Activated CD4-positive, CD25-positive, alpha-beta regulatory T cell treated with anti-CD3 and anti-CD28 coated beads, Interleukin-2, amount 50 U/mL, for 16 hours (primary cell): Measurements from ENCODE around the gene PPP2R5C.

ENCODE experiments used
- DNase-seq: peaks from one replicate; pipeline ENCODE4 v3.0.0-alpha.2; 2020; ENCODE audit warnings: low read depth, low spot score

The PPP2R5C gene

GRCh38 chr14:101947577-101947903 lies 186.0 kb downstream of the PPP2R5C start:
- DNase-seq: no peak

DNA sequence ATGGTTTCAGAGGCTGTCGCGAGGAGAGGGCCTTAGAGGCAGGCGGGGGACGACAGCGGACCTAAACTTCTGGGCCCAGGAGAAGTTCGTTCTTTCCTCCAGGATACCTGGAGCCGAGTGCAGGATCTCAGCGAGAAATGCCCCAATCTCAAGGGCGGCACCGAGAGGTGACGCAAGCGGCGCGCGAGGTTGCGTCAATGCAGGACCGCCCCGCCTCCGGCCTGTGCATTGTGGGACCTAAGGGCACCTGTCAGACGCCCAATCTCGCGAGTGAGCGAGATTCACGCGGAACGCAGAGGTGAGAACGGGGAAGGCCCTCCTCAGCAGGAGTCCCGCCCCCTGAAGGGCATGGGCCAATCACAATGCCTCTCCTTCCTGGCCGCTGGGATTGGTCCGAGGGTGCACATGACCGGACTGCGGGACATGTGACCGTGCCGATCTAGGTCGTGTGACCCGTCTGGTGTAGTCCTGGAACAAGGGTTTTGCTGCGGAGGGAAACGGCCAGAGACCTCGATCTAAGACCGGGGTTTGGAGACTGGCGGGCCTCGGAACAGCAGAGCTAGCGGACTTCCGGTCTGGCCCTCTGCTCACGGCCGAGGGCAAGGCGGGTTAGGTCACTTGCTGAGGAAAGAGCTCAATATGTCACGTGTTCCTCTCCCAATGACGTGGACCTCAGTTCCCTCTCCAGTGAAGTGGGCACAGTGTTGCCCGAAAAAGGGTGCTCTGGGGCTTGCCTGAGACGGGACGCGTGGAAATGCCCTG lies 186.6 kb downstream of the PPP2R5C start:
- peak; percentile 99 for DNase-seq

- no peak for DNase-seq
Observed at GRCh38 chr14:101948666-101949216, 187.2 kb downstream of the PPP2R5C start.

DNA sequence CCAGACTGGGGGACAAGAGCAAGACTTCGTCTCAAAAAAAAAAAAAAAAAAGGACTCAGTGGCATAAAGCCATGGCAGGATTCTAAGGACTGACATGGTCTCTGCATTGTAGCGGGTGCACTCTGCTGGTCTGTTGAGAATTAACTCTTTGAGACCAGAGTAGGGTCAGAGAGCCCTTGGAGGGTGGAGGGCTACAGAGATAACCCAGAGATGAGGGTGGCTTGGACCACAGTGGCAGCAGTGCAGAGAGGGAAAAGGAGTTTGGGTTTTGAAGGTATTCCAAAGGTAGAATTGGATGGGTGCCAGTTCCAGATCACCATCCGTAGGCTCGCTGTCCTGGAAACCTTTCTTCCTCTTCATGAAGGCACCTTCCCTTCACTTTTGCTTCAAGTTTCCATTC lies 188.6 kb downstream of the PPP2R5C start:
- DNase-seq: no peak

DNA sequence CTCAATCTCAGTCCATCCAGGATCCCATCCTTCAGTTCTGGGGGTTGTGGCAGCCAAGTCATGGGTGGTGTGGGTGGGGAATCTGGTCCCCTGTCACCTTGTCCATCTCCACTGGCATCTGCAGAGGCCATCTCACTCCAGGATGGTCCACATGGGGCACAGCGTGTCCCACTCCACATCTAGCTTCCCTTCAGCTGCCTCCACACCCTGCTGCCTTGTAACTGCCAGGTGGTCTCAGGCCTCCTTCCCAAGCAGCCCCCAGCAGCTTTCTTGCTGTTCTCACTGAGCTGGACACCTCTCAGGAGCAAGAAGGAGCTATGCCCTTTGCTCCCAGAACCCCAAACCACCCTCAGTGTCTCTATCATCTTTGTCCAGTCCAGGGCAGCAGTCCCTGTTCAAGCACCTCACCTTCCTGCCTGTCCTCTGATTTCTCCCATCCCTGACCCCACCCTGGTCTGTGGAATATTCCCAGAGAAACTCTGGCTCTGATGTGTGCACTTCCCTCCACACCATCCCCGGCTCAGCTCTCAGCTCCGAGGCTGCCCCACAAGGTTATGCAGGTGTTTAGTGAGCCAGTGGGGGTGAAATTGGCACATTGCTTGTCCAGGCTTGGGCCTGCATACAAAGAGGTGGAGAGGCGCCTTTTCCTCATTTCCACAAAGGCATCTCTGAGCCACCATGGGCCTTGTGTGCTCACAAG lies 189.2 kb downstream of the PPP2R5C start:
- no peak for DNase-seq

DNA sequence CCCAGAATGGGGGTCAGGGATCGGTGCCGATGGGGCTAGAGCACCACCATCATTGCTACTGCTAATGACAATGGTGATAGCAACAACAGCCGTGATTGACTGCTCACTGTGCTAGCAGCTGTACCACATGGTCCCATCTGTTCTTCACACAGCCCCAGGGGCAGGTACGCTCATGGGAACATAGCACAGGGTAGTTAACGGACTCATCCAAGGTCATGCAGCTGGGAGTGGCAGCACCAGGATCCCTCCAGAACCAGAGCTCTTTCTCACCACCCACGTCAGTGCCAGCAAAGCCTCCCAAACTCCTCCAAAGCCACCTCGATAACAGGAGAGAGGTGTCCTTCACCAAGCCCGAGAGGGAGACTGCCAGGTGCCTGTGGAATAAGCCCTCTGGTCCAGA lies 191.6 kb downstream of the PPP2R5C start:
- no peak for DNase-seq

GRCh38 chr14:101954501-101954900 lies 193.0 kb downstream of the PPP2R5C start:
- DNase-seq: no peak

DNA sequence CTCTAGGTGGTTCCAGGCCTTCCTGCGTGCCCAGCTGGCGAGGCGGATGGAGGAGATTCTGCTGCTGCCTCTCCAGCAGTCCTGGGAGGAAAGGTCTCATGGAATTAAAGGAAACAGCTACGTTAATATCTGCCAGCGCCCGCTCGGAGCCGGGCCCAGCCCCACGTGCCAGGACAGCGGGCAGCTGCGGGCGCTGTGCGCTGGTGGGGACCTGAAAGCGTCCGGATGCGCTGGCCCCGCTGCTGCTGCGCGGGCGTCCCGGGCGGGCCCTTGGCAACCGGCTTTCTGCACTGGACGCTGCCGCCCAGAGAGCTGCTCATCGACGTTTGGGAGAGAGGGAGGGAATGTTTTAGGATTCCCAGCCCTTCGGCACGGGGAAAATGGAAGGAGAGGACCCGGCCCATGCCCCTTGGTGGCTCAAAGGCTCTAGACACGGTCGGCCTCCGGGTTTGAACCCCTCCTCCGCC lies 194.2 kb downstream of the PPP2R5C start:
- DNase-seq: no peak

GRCh38 chr14:101956179-101956885 lies 194.8 kb downstream of the PPP2R5C start:
- DNase-seq: no peak

- no peak for DNase-seq
Observed at GRCh38 chr14:101957406-101958234, 196.1 kb downstream of the PPP2R5C start.

DNA sequence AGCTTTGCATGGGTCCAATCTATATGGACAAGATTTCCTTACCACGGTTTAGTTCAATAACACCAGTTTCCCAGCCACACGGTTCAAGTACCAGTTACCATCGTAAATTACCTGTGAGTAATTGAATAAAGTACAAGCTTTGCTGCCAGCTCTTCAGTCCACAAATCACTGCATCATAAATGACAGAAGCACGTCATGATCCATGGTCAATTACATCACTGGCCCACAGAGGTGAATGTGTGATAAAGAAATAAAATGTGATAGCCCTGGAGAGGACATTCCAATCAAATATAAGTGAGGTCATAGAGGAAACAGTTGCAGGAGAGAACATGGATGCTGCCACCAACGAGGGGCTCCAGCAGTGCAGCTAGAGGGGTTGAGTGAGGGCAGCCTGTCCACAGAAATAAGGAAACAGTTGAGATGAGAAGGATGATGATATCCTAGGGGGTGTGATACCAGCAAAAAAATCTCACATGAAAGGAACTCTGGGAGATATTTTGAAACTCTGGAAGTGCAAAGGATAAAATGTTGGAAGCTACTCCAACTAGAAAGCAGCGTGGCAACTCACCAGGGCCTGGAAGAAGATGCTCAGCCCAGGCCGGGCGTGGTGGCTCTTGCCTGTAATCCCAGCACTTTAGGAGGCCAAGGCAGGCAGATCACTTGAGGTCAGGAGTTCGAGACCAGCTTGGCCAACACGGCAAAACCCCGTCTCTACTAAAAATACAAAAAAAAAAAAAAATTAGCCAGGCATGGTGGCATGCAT lies 197.1 kb downstream of the PPP2R5C start:
- no peak for DNase-seq

- no peak for DNase-seq
Observed at GRCh38 chr14:101959277-101959676, 197.8 kb downstream of the PPP2R5C start.

DNA sequence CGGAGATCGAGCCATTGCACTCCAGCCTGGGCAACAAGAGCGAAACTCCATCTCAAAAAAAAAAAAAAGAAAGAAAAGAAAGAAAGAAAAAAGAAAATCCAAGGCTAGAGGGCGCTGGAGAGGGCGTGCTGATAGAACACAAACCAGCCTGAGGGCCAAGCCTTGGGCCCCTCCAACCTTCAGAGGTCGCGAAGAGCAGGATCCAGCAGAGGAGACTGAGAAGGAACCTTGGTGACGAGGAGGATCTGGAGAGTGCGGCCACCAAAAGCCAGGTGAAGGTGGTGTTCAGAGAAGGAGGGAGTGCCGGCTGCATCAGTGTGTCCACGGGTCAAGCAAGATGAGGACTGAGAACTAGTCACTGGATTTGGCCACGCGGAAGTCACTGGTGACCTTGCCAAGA lies 198.7 kb downstream of the PPP2R5C start:
- no peak for DNase-seq

- peak; percentile 56 for DNase-seq
Observed at GRCh38 chr14:101961011-101961721, 199.7 kb downstream of the PPP2R5C start.

DNA sequence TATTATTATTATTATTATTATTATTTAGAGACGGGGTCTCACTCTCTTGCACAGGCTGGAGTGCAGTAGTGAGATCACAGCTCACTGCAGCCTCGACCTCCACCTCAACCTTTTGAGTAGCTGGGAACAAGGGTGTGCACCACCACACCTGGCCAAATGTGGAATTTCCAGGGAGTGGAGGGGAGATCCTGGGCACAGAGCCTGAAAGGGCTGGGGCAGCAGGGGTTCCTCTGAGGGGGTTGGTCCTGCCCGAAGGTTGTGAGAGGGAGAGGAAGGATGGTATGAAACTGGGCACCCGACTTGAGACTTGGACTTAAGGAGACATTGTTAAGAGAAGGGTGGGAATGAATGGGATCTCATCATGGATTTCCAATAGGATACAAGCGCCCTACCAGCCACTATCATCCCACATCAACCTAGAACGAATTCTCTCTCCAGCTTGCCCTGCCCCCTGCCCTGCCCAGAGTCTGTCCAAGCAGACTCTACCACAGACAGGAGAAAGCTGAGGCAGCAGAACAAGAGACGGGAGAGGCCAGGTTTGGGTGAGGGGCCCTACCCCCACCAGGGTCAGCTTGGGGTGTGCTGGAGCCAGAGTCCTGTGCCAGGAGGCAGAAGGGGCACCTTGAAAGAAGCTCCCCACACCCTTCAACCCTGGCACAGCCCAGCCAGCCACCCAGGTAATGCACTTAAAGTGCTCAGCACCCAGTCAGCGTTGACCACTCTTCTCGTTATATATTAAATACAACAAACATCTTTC lies 200.4 kb downstream of the PPP2R5C start:
- DNase-seq: no peak

DNA sequence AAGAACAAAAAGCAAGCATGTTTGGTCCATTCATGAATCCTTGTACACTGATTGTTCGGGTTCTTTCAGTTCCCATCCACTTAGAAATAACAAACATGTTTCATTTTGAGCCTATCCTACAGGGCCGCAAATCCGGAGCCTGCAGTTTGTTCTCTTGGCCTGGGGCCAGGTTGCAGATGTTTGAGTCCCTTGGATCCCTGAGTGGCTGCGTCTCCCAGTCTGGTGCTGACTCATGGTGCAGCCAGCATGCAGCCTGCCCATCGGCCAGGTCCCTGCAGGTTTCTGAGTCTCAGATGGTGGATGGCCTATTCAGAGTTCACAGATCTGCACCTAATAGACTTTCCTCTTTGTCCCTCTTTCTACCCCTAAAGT lies 201.0 kb downstream of the PPP2R5C start:
- DNase-seq: no peak

GRCh38 chr14:101963052-101963451 lies 201.5 kb downstream of the PPP2R5C start:
- DNase-seq: no peak

GRCh38 chr14:101963656-101964296 lies 202.3 kb downstream of the PPP2R5C start:
- no peak for DNase-seq
